Cardiac fibroblast (primary cell): Measurements from ENCODE around the gene DENND5A.
A peak's percentile ranks its signal among the peaks of the same experiment; 100 is the strongest.

Experiments used
- DNase-seq, 2 donors: peaks; one replicate each; pipeline versions ENCODE4 v3.0.0 to v3.0.0-alpha.2; 2010; ENCODE audit warnings: low read depth in 2 of 2
- H3K4me3 ChIP-seq, 2 donors: replicated peaks in 1 of 2; 1 replicate in 1 of 2; 2 replicates in 1 of 2; pipeline ENCODE4 v1.5.1; 2011; ENCODE audit warnings: low read depth in 2 of 2, low read length in 2 of 2, mild to moderate bottlenecking in 2 of 2, moderate library complexity in 1 of 2
- TF ChIP-seq, protein P1 (sequence below): IDR thresholded peaks from one replicate; pipeline ENCODE4 v1.5.1; 2011; ENCODE audit warnings: low read depth, mild to moderate bottlenecking, low read length, inconsistent platforms

Gene DENND5A

DNA sequence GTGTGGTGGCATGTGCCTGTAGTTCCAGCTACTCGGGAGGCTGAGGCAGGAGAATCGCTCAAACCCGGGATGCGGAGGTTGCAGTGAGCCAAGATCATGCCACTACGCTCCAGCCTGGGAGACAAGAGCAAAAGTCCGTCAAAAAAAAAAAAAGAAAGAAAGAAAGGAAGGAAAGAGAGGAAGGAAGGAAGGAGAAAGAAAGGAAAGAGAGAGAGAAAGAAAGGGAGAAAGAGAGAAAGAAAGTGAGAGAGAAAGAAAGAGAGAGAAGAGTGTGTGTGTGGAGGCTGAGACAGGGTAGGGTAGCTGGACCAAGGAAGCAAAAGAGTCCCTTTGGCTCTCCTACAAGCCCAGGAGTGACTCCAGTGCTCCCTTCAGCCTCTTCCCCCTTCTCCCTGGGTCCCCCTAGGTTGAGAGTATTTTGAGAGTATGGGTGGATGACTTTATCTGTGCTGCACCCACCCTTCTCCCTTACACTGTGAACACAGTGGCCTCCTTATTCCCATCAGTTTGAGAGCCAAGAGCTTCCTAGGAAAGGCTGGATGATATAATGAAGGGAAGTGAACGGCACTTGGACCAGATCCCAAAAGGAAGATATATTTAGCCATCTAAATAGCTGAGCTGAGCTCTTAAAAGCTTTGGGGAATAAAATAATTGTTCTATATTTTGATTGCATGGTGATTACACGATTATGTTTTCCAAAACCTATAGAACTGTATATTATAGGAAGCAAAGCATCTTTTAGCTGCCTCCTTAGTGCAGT lies 9.5 kb upstream of the DENND5A start:
- peak; percentile 26 to 48 for DNase-seq
- no peak overlapping the region for H3K4me3 ChIP-seq
- TF ChIP-seq, protein P1, sequence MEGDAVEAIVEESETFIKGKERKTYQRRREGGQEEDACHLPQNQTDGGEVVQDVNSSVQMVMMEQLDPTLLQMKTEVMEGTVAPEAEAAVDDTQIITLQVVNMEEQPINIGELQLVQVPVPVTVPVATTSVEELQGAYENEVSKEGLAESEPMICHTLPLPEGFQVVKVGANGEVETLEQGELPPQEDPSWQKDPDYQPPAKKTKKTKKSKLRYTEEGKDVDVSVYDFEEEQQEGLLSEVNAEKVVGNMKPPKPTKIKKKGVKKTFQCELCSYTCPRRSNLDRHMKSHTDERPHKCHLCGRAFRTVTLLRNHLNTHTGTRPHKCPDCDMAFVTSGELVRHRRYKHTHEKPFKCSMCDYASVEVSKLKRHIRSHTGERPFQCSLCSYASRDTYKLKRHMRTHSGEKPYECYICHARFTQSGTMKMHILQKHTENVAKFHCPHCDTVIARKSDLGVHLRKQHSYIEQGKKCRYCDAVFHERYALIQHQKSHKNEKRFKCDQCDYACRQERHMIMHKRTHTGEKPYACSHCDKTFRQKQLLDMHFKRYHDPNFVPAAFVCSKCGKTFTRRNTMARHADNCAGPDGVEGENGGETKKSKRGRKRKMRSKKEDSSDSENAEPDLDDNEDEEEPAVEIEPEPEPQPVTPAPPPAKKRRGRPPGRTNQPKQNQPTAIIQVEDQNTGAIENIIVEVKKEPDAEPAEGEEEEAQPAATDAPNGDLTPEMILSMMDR: no peak

DNA sequence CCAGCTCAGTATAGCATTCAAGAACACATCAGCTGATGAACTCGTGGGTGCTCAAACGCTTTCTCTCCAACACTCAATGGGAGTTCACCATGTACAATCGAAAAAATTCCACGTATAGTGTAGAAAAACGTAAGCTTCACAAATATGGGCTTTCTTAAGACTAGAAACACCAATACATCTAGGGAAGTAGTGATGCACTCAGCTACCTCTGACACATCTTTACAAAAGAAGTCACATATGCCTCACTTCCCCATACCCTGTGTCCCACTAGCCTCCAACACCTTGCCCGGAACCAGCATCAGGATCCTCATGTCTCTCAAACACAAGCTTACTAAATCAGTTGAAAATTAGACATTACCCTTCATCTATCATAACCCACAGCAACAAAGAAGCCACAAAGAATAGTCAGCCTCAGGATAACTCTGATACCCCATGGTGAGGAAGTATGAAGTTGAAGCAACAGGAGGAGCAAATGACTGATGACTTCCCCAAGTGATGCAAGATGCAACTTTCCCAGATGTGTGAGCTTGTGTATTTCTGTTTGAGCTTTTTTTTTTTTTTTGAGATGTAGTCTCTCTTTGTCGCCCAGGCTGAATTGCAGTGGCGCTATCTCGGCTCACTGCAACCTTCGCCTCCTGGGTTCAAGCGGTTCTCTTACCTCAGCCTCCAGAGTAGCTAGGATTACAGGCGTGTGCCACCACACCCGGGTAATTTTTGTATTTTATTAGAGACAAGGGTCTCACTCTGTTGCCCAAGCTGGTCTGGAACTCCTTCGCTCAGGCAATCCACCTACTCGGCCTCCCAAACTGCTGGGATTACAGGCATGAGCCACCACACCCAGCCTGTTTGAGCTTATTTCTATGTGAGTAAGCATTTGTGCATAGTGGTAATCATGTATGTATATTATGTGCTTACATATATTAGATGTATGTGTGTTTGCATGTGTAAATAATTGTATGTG lies 8.5 kb upstream of the DENND5A start:
- no peak overlapping the region for H3K4me3 ChIP-seq
- TF ChIP-seq, protein P1: no peak
- peak; percentile 44 to 78 for DNase-seq

DNA sequence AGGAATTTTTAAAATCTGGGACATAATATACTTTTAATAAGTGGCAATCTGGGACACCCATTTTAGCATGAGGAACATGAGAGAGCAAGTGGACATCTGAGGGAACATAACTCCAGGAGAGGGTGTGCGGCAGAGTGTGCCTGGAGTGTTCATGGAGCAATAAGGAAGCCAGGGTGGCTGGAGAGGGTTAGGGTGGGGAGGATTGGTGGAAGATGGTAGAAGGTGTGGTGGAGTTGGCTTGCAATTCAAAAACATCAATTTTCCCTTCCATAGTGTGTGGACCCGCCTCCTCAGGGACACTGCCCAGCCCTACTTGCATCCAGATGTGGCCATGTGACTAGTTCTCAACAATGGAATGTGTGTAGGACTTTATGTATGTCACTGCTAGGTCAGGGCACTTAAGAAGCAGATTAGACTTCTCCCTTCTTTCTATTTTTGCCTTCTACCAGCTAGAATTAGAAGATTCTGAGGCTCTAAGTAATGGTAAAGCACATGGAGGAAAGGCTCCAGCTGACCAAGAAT lies 4.4 kb upstream of the DENND5A start:
- no peak overlapping the region for H3K4me3 ChIP-seq
- DNase-seq: peak; percentile 34 to 61
- TF ChIP-seq, protein P1: no peak

DNA sequence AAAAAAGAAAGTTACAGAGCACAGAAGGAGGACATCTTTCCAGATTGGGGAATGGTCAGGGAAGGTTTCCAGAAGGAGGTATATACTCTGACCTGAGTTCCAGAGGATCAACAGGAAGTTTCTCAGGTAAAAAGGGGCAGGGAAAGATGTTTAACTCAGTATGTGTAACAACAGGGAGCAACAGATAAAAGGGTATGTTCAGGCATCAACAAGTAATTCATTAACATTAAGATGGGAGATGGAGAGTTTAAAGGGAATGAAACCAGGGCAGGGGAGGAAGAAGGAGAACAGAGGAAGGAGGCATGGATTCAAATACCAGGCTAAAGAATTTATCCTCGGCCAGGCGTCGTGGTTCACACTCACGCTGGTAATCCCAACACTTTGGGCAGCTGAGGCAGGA lies 2.5 kb upstream of the DENND5A start:
- TF ChIP-seq, protein P1: no peak
- no peak overlapping the region for H3K4me3 ChIP-seq
- no peak for DNase-seq

DNA sequence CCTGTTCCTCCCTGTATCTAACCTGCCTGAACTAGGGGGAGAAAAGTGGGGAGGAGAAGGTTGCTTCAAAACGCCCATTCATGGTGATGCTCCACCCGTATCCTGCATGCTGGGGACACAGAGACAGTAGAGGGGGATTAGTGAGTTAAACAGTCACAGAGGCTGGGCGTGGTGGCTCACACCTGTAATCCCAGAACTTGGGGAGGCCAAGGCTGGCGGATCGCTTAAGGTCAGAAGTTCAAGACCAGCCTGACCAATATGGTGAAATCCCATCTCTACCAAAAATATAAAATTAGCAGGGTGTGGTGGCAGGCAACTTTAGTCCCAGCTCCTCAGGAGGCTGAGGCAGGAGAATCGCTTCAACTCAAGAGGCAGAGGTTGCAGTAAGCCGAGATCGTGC lies 1.8 kb upstream of the DENND5A start:
- H3K4me3 ChIP-seq: no peak overlapping the region
- no peak for DNase-seq
- TF ChIP-seq, protein P1: no peak

DNA sequence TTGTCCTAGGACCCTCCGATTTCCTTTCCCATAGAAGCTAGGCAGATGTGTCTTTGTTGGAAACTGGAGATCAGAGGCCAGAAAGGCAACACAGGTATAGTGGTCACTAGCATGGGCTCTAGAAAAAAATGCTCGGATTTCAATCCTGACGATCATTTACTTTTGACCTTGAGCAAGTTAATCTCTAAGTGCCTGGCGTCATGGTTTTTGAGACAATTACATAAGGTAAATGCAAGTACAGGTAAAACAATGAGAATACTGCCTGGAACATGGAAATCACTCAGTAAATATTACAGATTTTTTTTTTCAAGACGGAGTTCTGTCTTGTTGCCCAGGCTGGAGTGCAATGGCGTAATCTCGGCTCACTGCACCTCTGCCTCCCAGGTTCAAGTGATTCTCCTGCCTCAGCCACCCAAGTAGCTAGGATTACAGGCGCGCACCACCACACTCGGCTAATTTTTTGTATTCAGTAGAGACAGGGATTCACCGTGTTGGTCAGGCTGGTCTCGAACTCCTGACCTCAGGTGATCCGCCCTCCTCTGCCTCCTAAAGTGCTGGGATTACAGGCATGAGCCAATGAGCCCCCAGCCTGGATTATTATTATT lies 1.1 kb upstream of the DENND5A start:
- no peak overlapping the region for H3K4me3 ChIP-seq
- no peak for DNase-seq
- TF ChIP-seq, protein P1: no peak
